Vagina (tissue), 2 donors: Measurements from ENCODE around the gene OR52K2. TPM values are rescaled to one million over a fixed set of nuclear protein-coding genes. Genes with fewer than 3 reads are reported as not detected.
A peak's percentile ranks its signal among the peaks of the same experiment; 100 is the strongest.

Source experiments
- DNase-seq, 2 donors: peaks; one replicate each; pipeline ENCODE4 v3.0.0-alpha.2; 2017; ENCODE audit errors: extremely low spot score in 2 of 2
- H3K27ac ChIP-seq: fragments of 200-600 bp; sonication (generic); one replicate; pipeline ENCODE4 v1.5.1; 2019
- H3K27me3 ChIP-seq: fragments of 200-600 bp; sonication (generic); one replicate; pipeline ENCODE4 v1.5.1; 2019
- H3K36me3 ChIP-seq, 2 donors: fragments of 200-600 bp; sonication (generic); one replicate each; pipeline ENCODE4 v1.5.1; 2017 to 2019
- H3K4me1 ChIP-seq: fragments of 200-600 bp; sonication (generic); one replicate; pipeline ENCODE4 v1.5.1; 2019
- H3K4me3 ChIP-seq, 2 donors: fragments of 200-600 bp; sonication (generic); 1 replicate in 1 of 2; 2 replicates in 1 of 2; pipeline ENCODE4 v1.5.1; 2016 to 2019
- H3K9me3 ChIP-seq: fragments of 200-600 bp; sonication (generic); one replicate; pipeline ENCODE4 v1.5.1; 2019
- POLR2A ChIP-seq, 2 donors: fragments of 450-650 bp; IDR thresholded peaks; one replicate each; pipeline ENCODE4 v1.6.1; 2017; ENCODE audit warnings: antibody characterized with exemption in 2 of 2, mild to moderate bottlenecking in 2 of 2, moderate library complexity in 2 of 2
- POLR2AphosphoS5 ChIP-seq, 2 donors: sonication (generic); formaldehyde crosslinking; IDR thresholded peaks; one replicate each; pipeline ENCODE4 v1.9.0; 2017; ENCODE audit warnings: antibody characterized with exemption in 2 of 2, mild to moderate bottlenecking in 2 of 2, low read depth in 1 of 2; ENCODE audit not compliant: insufficient read depth in 1 of 2
- intact Hi-C: fragments of 100-400 bp; cut with DNase I; formaldehyde crosslinking; loops from one replicate; pipeline ENCODE4 v1.15.1; 2023
- total RNA-seq: library from RNA; depleted of rRNA; stranded (reverse); fragments of >200 nt; gene quantifications from one replicate; pipeline ENCODE4 v1.2.3, GENCODE V29; 2016
- TF ChIP-seq, protein P1 (sequence below), 3 experiments: fragments of 450-650 bp in 2 of 3; fragments of 200-600 bp in 1 of 3; sonication (generic) in 1 of 3; IDR thresholded peaks; one replicate each; pipeline ENCODE4 v1.5.1; 2017 to 2019; ENCODE audit warnings: antibody characterized with exemption in 3 of 3, mild to moderate bottlenecking in 2 of 3, moderate library complexity in 2 of 3

Gene OR52K2
- total RNA-seq, 1 donor from 2014 or later = not detected

DNA sequence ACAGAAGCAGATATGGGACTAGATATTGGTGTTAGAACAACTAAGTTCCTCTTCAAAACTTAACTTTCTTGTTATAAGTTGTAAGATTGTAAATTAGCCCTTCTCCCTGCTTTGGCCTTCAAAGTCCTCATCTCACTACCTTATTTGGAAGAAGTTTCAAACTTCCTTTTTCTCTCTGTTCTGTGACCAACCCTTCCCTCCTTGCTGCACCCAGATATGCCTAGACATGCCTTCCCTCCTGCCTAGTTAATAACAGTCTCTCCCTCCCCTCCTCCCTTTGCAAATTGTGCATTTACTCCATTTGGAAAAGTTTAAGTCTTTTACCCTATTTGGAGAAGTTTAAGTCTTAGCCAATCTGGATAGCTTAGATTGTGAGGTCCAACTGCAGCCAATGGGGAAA, 4.9 kb downstream of the OR52K2 start:
- no peak overlapping the region for H3K4me3 ChIP-seq
- H3K27me3 ChIP-seq = no peaks in the 10 kb centered on the region
- TF ChIP-seq, protein P1, sequence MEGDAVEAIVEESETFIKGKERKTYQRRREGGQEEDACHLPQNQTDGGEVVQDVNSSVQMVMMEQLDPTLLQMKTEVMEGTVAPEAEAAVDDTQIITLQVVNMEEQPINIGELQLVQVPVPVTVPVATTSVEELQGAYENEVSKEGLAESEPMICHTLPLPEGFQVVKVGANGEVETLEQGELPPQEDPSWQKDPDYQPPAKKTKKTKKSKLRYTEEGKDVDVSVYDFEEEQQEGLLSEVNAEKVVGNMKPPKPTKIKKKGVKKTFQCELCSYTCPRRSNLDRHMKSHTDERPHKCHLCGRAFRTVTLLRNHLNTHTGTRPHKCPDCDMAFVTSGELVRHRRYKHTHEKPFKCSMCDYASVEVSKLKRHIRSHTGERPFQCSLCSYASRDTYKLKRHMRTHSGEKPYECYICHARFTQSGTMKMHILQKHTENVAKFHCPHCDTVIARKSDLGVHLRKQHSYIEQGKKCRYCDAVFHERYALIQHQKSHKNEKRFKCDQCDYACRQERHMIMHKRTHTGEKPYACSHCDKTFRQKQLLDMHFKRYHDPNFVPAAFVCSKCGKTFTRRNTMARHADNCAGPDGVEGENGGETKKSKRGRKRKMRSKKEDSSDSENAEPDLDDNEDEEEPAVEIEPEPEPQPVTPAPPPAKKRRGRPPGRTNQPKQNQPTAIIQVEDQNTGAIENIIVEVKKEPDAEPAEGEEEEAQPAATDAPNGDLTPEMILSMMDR (IDR thresholded peaks at IDR 0.05) = no peak
- TF ChIP-seq POLR2AphosphoS5 (IDR thresholded peaks at IDR 0.05; ENCODE audit: insufficient read depth in 1 of 2, low read depth in 1 of 2) (no peak), POLR2A (IDR thresholded peaks at IDR 0.05) (no peak)
- no peak overlapping the region for H3K27ac ChIP-seq
- H3K36me3 ChIP-seq = no peaks in the 10 kb centered on the region
- H3K4me1 ChIP-seq = peaks cover under 1% of the 10 kb centered on the region
- no peaks in the 10 kb centered on the region for H3K9me3 ChIP-seq
- intact Hi-C loops = no loop called here
- DNase-seq = no peak

DNA sequence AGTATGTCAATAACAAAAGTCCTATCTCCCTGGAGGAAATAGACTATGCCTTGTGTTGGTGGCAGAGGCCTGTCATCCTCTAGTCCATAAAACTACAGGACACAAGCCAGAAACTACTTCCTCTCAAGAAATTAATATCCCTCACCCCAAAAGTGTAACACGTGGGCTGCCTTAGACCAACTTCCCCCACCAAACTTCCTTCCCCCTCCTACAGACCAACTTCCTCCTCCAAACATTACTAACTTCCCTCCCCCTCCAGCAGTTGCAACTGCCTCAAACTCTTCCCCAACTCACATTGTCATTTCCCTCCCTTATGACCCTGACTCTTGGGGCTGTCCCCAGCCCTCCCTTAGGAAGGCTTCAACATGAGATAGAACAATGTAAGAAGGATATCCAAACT, 6.3 kb downstream of the OR52K2 start:
- Histone ChIP-seq H3K36me3 (no peaks in the 10 kb centered on the region), H3K9me3 (no peaks in the 10 kb centered on the region), H3K27ac (no peak overlapping the region), H3K27me3 (no peaks in the 10 kb centered on the region), H3K4me3 (no peak overlapping the region), H3K4me1 (peaks cover 8% of the 10 kb centered on the region)
- DNase-seq = no peak
- no peak for TF ChIP-seq POLR2A (IDR thresholded peaks at IDR 0.05)
- TF ChIP-seq POLR2AphosphoS5 (IDR thresholded peaks at IDR 0.05; ENCODE audit: insufficient read depth in 1 of 2, low read depth in 1 of 2) = no peak
- TF ChIP-seq, protein P1 (IDR thresholded peaks at IDR 0.05) = no peak
- intact Hi-C loops = no loop called here

DNA sequence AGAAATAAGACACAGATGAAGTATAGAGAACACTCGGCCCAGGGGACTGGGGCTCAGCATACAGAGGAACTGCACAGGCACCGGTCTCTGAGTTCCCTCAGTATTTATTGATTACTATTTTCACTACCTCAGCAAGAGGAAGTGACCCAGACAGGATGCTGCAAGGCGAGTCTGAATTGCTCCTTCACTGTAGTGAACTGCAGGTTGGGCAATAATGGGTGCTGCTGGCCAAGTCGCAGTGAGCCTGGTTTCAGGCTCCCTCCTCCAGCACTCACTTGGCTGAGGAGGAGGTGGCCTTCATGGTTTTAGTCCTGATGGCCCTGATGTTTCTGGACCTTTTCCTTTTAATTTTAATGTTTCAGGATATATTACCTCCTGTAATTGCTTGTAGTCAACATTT, 10.4 kb downstream of the OR52K2 start:
- no peak for DNase-seq
- Histone ChIP-seq H3K27me3 (no peaks in the 10 kb centered on the region), H3K4me1 (peaks cover 8% of the 10 kb centered on the region), H3K27ac (peak overlapping the region; percentile 3), H3K9me3 (no peaks in the 10 kb centered on the region), H3K36me3 (no peaks in the 10 kb centered on the region), H3K4me3 (no peak overlapping the region)
- intact Hi-C loops = no loop called here
- TF ChIP-seq POLR2AphosphoS5 (IDR thresholded peaks at IDR 0.05; ENCODE audit: insufficient read depth in 1 of 2, low read depth in 1 of 2) (no peak), POLR2A (IDR thresholded peaks at IDR 0.05) (no peak)
- TF ChIP-seq, protein P1 (IDR thresholded peaks at IDR 0.05) = no peak

DNA sequence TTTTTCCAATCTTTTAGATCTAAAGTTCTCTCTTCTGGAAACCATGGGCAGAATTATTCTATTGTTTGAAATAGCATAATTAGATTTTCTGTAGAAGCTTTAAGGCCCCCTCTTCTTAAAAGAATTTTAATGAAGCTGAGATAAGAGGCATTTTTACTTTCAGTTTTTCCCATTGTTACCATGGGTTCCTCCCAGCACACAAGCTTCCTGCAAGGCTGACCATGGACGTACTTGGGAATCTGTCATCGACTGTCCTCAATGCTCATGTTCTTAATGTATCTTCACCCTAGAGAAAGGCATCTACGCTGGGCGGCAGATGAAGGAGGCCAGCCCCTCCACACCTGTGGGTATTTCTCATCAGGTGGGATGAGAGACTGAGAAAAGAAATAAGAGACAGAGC, 11.1 kb downstream of the OR52K2 start:
- Histone ChIP-seq H3K27ac (no peak overlapping the region), H3K27me3 (no peaks in the 10 kb centered on the region), H3K36me3 (no peaks in the 10 kb centered on the region), H3K4me3 (no peak overlapping the region), H3K9me3 (no peaks in the 10 kb centered on the region), H3K4me1 (peaks cover 8% of the 10 kb centered on the region)
- no peak for DNase-seq
- intact Hi-C loops = no loop called here
- TF ChIP-seq, protein P1 (IDR thresholded peaks at IDR 0.05) = no peak
- no peak for TF ChIP-seq POLR2AphosphoS5 (IDR thresholded peaks at IDR 0.05; ENCODE audit: insufficient read depth in 1 of 2, low read depth in 1 of 2)
- no peak for TF ChIP-seq POLR2A (IDR thresholded peaks at IDR 0.05)

DNA sequence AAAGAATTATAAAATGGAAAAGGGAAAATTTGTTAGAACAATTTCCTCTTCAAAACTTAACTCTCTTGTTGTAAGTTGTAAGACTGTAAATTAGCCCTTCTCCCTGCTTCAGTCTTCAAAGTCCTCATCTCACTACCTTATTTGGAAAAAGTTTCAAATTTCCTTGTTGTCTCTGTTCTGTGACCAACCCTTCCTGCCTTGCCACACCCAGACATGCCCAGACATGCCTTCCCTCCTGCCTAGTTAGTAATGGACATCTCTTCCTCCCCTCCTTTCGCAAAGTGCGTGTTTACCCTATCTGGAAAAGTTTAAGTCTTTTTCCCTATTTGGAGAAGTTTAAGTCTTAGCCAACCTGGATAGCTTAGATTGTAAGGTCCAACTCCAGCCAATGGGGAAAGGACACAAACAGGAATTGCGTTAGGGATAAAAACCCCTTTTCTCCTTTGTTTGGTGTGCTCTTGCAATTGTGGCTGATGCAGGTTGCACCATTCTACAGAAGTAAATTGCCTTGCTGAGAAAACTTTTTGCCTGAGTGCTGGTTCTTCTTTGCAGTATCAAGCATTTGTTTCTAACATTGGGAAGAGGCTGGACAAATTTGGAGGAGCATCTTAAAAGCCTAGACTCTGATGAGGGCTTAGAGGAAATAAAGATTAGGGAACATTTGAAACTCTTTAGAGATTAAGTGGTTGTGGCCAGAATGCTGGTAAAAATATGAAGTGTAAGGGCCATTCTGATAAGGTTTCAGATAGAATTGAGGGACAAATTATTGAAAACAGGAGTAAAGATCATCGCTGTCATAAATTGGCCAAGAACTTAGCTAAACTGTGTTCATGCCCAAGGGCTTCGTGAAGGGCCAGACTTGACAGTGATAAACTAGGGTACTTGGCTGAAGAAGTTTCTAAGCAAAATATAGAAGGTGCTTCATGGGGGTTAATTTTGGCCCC, 15.4 kb downstream of the OR52K2 start:
- Histone ChIP-seq H3K4me3 (no peak overlapping the region), H3K9me3 (no peaks in the 10 kb centered on the region), H3K4me1 (peaks cover 3% of the 10 kb centered on the region), H3K27me3 (no peaks in the 10 kb centered on the region), H3K36me3 (no peaks in the 10 kb centered on the region), H3K27ac (no peak overlapping the region)
- DNase-seq = no peak
- TF ChIP-seq, protein P1 (IDR thresholded peaks at IDR 0.05) = no peak
- no peak for TF ChIP-seq POLR2AphosphoS5 (IDR thresholded peaks at IDR 0.05; ENCODE audit: insufficient read depth in 1 of 2, low read depth in 1 of 2)
- no peak for TF ChIP-seq POLR2A (IDR thresholded peaks at IDR 0.05)
- intact Hi-C loops = no loop called here
